PC-3 (cell line): Measurements from ENCODE around the gene CABP7. TPM values are rescaled to one million over a fixed set of nuclear protein-coding genes. Genes with fewer than 3 reads are reported as not detected.

Experiments
- ATAC-seq: fragments of 200-7000 bp; cut with Tn5 transposase; 2 replicates; pipeline ENCODE4 v1.9.1; 2020; ENCODE audit warnings: mild to moderate bottlenecking, moderate library complexity
- BruUV-seq: library from RNA; stranded (reverse); fragments of 400-500 nt; replicated peaks from 2 replicates; lab custom pipeline; 2021; lab: Mats Ljungman, UMichigan
- CTCF ChIA-PET: fragments of 300-600 bp; sonication (Branson Sonifier 250); formaldehyde crosslinking; loops from one replicate; lab custom pipeline; 2022; ENCODE audit warnings: antibody characterized with exemption; lab: Charles Lee
- POLR2A ChIA-PET: fragments of 300-600 bp; sonication (Branson Sonifier 250); formaldehyde crosslinking; loops from one replicate; lab custom pipeline; 2022; ENCODE audit warnings: antibody characterized with exemption; ENCODE audit not compliant: unreplicated experiment; lab: Charles Lee
- DNase-seq: peaks from one replicate; pipeline ENCODE4 v3.0.0-alpha.2; 2015
- H2AFZ ChIP-seq: fragments of 300-600 bp; sonication (generic); 2 replicates; pipeline ENCODE4 v1.6.0; 2016; ENCODE audit warnings: antibody characterized with exemption, low read length
- H3F3A ChIP-seq: fragments of 300-600 bp; sonication (generic); one replicate; pipeline ENCODE4 v1.6.0; 2017; ENCODE audit warnings: antibody characterized with exemption, low read length, control low read depth, mild to moderate bottlenecking; ENCODE audit not compliant: unreplicated experiment
- H3K27ac ChIP-seq: fragments of 300-600 bp; sonication (generic); 2 replicates; pipeline ENCODE4 v1.5.1; 2016; ENCODE audit warnings: mild to moderate bottlenecking, low read length
- H3K27me3 ChIP-seq: fragments of 300-600 bp; sonication (generic); 2 replicates; pipeline ENCODE4 v1.6.1; 2016; ENCODE audit warnings: low read length, mixed read lengths
- H3K36me3 ChIP-seq: fragments of 300-600 bp; sonication (generic); 2 replicates; pipeline ENCODE4 v1.6.1; 2016; ENCODE audit warnings: low read depth, mixed run types, low read length, mixed read lengths
- H3K4me1 ChIP-seq: fragments of 300-600 bp; sonication (generic); 2 replicates; pipeline ENCODE4 v1.5.1; 2016; ENCODE audit warnings: low read length; ENCODE audit not compliant: insufficient read depth
- H3K4me2 ChIP-seq: fragments of 300-600 bp; sonication (generic); 2 replicates; pipeline ENCODE4 v1.6.0; 2016; ENCODE audit warnings: low read length
- H3K4me3 ChIP-seq: fragments of 300-600 bp; sonication (generic); 2 replicates; pipeline ENCODE4 v1.5.1; 2016; ENCODE audit warnings: mild to moderate bottlenecking, low read length, mixed read lengths
- H3K79me2 ChIP-seq: fragments of 300-600 bp; sonication (generic); 2 replicates; pipeline ENCODE4 v1.6.1; 2017; ENCODE audit warnings: low read length, mixed read lengths
- H3K9ac ChIP-seq: fragments of 300-600 bp; sonication (generic); 2 replicates; pipeline ENCODE4 v1.6.0; 2016; ENCODE audit warnings: mild to moderate bottlenecking, low read length
- H3K9me2 ChIP-seq: fragments of 300-600 bp; sonication (generic); replicated peaks from 2 replicates; pipeline ENCODE4 v1.6.1; 2016; ENCODE audit warnings: mixed run types, low read length, mixed read lengths
- H3K9me3 ChIP-seq: fragments of 300-600 bp; sonication (generic); 2 replicates; pipeline ENCODE4 v1.6.1; 2016; ENCODE audit warnings: low read length, mixed read lengths
- H4K20me1 ChIP-seq: fragments of 300-600 bp; sonication (generic); 2 replicates; pipeline ENCODE4 v1.6.1; 2016; ENCODE audit warnings: low read length, mixed read lengths
- EZH2 ChIP-seq: fragments of 300-600 bp; sonication (generic); IDR thresholded peaks from one replicate; pipeline ENCODE4 v1.6.1; 2017; ENCODE audit warnings: antibody characterized with exemption, mild to moderate bottlenecking, low read length; ENCODE audit not compliant: unreplicated experiment
- EZH2phosphoT487 ChIP-seq: fragments of 300-600 bp; sonication (generic); IDR thresholded peaks from 2 replicates; pipeline ENCODE4 v1.6.1; 2018; ENCODE audit warnings: mild to moderate bottlenecking, antibody characterized with exemption, low read length, borderline replicate concordance
- intact Hi-C: fragments of 100-400 bp; cut with micrococcal nuclease; formaldehyde crosslinking; loops from 2 replicates; pipeline ENCODE4 v1.9.0; 2023
- total RNA-seq: library from RNA; depleted of rRNA; stranded (reverse); fragments of >200 nt; gene quantifications from 2 replicates; pipeline ENCODE4 v1.2.3, GENCODE V29; 2014
- TF ChIP-seq, protein P1 (sequence below): fragments of 300-600 bp; sonication (generic); conservative IDR thresholded peaks from 2 replicates; pipeline ENCODE4 v1.5.1; 2017; ENCODE audit warnings: antibody characterized with exemption, low read depth, mild to moderate bottlenecking, low read length

The CABP7 gene
- total RNA-seq, 1 experiment from 2014 or later, result 0.87 TPM

DNA sequence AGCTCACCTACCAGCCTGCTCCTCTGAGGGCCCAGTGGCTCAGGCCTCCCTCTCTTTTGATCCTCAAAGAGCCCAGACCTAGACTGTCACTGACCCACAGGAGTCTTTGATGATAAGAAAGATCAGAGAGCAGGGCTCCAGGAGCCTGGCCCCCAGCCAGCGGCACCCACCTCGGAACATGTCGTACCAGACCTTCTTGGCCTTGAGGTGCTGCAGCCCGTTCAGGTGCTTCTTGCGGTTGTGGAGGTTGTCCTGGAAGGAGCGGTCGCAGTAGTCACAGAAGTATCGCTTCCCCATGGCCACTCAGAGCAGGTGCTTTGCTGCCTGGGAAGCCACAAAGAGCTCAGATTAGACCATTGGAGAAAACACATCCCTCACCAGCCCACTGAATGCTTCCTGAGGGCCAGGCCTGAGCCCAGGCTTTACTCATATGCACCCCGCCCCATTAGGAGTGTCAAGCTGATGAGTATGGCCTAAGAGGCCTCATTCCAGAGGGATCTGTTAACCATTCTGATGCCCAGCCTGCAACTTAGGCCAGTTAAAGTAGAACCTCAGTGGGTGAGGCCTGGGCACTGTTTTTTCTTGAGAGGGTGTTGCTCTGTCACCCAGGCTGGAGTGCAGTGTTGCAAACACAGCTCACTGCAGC, 28.6 kb downstream of the CABP7 start:
- DNase-seq (no peak), ATAC-seq (no peak)
- POLR2A ChIA-PET, result no interaction called here
- no peak overlapping the region for H3K9ac ChIP-seq
- H2AFZ ChIP-seq, result no peak overlapping the region
- H3K79me2 ChIP-seq, result no peaks in the 10 kb centered on the region
- no peak overlapping the region for H3K27ac ChIP-seq
- TF ChIP-seq, protein P1, sequence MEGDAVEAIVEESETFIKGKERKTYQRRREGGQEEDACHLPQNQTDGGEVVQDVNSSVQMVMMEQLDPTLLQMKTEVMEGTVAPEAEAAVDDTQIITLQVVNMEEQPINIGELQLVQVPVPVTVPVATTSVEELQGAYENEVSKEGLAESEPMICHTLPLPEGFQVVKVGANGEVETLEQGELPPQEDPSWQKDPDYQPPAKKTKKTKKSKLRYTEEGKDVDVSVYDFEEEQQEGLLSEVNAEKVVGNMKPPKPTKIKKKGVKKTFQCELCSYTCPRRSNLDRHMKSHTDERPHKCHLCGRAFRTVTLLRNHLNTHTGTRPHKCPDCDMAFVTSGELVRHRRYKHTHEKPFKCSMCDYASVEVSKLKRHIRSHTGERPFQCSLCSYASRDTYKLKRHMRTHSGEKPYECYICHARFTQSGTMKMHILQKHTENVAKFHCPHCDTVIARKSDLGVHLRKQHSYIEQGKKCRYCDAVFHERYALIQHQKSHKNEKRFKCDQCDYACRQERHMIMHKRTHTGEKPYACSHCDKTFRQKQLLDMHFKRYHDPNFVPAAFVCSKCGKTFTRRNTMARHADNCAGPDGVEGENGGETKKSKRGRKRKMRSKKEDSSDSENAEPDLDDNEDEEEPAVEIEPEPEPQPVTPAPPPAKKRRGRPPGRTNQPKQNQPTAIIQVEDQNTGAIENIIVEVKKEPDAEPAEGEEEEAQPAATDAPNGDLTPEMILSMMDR, result no peak
- TF ChIP-seq EZH2phosphoT487 (no peak), EZH2 (no peak)
- no peak overlapping the region for H3K4me3 ChIP-seq
- H3K4me2 ChIP-seq, result no peak overlapping the region
- H3F3A ChIP-seq, result no peaks in the 10 kb centered on the region
- intact Hi-C loops, result no loop called here
- no peaks in the 10 kb centered on the region for H3K27me3 ChIP-seq
- H3K36me3 ChIP-seq, result no peaks in the 10 kb centered on the region
- BruUV-seq, result no TSS peak
- no peaks in the 10 kb centered on the region for H3K9me3 ChIP-seq
- CTCF ChIA-PET, result no interaction called here
- H4K20me1 ChIP-seq, result no peaks in the 10 kb centered on the region
- no peaks in the 10 kb centered on the region for H3K4me1 ChIP-seq
- H3K9me2 ChIP-seq, result no peaks in the 10 kb centered on the region

DNA sequence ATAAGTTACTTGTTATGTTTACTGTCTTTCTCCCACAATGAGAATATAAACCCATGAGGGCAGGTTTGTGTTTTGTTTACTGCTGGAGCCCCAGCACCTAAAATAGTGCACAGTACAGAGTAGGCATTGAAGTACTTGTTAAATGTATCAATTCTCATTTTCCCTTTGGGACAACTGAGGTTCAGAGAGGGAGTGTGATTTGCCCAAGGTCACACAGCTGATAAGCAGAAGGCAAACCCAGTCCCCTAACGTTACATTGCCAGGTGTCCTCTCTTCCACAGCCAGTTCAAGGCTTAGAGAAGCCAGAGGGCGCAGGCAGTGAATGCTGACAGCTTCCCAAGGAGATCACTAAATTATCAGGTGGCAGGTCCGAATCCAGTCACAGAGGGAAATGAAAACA, 30.2 kb downstream of the CABP7 start:
- Histone ChIP-seq H3K9me3 (no peaks in the 10 kb centered on the region), H3K36me3 (no peaks in the 10 kb centered on the region), H3K4me3 (no peak overlapping the region), H3K27me3 (no peaks in the 10 kb centered on the region), H3F3A (no peaks in the 10 kb centered on the region), H3K9ac (no peak overlapping the region), H4K20me1 (no peaks in the 10 kb centered on the region), H3K9me2 (no peaks in the 10 kb centered on the region), H2AFZ (no peak overlapping the region), H3K4me1 (no peaks in the 10 kb centered on the region), H3K4me2 (no peak overlapping the region), H3K27ac (no peak overlapping the region), H3K79me2 (no peaks in the 10 kb centered on the region)
- CTCF ChIA-PET, result no interaction called here
- intact Hi-C loops, result no loop called here
- DNase-seq (no peak), ATAC-seq (no peak)
- POLR2A ChIA-PET, result no interaction called here
- no TSS peak for BruUV-seq
- TF ChIP-seq, protein P1, result no peak
- no peak for TF ChIP-seq EZH2
- TF ChIP-seq EZH2phosphoT487, result no peak
